ENCODE results near the gene DUS3L.

Gene DUS3L

GRCh38 chr19:5773276-5773675 is 17.7 kb downstream of the DUS3L start:
- TF ChIP-seq USF1 (IDR thresholded peaks at IDR 0.05): no peak
- no peak for TF ChIP-seq REST (IDR thresholded peaks at IDR 0.05; ENCODE audit: low read depth)
- no peak for TF ChIP-seq TEAD4 (IDR thresholded peaks at IDR 0.05)
- no peak for TF ChIP-seq MAX (IDR thresholded peaks at IDR 0.05)
- TF ChIP-seq TCF12 (IDR thresholded peaks at IDR 0.05; ENCODE audit: low read depth): no peak
- TF ChIP-seq CREB1 (IDR thresholded peaks at IDR 0.05; ENCODE audit: low read depth): no peak
- TF ChIP-seq YY1 (IDR thresholded peaks at IDR 0.05; ENCODE audit: low read depth): no peak
- no peak for TF ChIP-seq NFIC (IDR thresholded peaks at IDR 0.05)
- TF ChIP-seq CEBPB (IDR thresholded peaks at IDR 0.05): no peak
- no peak for TF ChIP-seq EGR1 (IDR thresholded peaks at IDR 0.05)
- TF ChIP-seq FOXM1 (IDR thresholded peaks at IDR 0.05; ENCODE audit: borderline replicate concordance, low read depth): no peak
- TF ChIP-seq EP300 (IDR thresholded peaks at IDR 0.05; ENCODE audit: borderline replicate concordance): no peak
- no peak for TF ChIP-seq ZBTB7A (IDR thresholded peaks at IDR 0.05; ENCODE audit: low read depth)

- TF ChIP-seq REST (IDR thresholded peaks at IDR 0.05; ENCODE audit: low read depth) (no peak), EGR1 (IDR thresholded peaks at IDR 0.05) (no peak), ZBTB7A (IDR thresholded peaks at IDR 0.05; ENCODE audit: low read depth) (no peak), MAX (IDR thresholded peaks at IDR 0.05) (no peak), CEBPB (IDR thresholded peaks at IDR 0.05) (no peak), TAF1 (IDR thresholded peaks at IDR 0.05; ENCODE audit: low read depth) (no peak), CREB1 (IDR thresholded peaks at IDR 0.05; ENCODE audit: low read depth) (no peak), RAD21 (IDR thresholded peaks at IDR 0.05; ENCODE audit: low read depth) (no peak), TEAD4 (IDR thresholded peaks at IDR 0.05) (no peak), EP300 (IDR thresholded peaks at IDR 0.05; ENCODE audit: borderline replicate concordance) (no peak), NFIC (IDR thresholded peaks at IDR 0.05) (no peak)
Measured at GRCh38 chr19:5772416-5772815, 18.5 kb downstream of the DUS3L start.

- TF ChIP-seq EP300 (IDR thresholded peaks at IDR 0.05; ENCODE audit: borderline replicate concordance) (no peak), ZBTB7A (IDR thresholded peaks at IDR 0.05; ENCODE audit: low read depth) (no peak), CEBPB (IDR thresholded peaks at IDR 0.05) (no peak), YY1 (IDR thresholded peaks at IDR 0.05; ENCODE audit: low read depth) (no peak), TEAD4 (IDR thresholded peaks at IDR 0.05) (no peak), TCF12 (IDR thresholded peaks at IDR 0.05; ENCODE audit: low read depth) (no peak), MAX (IDR thresholded peaks at IDR 0.05) (no peak), REST (IDR thresholded peaks at IDR 0.05; ENCODE audit: low read depth) (no peak), NFIC (IDR thresholded peaks at IDR 0.05) (no peak), USF1 (IDR thresholded peaks at IDR 0.05) (no peak), FOXM1 (IDR thresholded peaks at IDR 0.05; ENCODE audit: borderline replicate concordance, low read depth) (no peak)
Measured at GRCh38 chr19:5767949-5768348, 23.0 kb downstream of the DUS3L start.

- TF ChIP-seq RAD21 (IDR thresholded peaks at IDR 0.05; ENCODE audit: low read depth): no peak
- no peak for TF ChIP-seq MAX (IDR thresholded peaks at IDR 0.05)
- TF ChIP-seq EGR1 (IDR thresholded peaks at IDR 0.05): no peak
- TF ChIP-seq REST (IDR thresholded peaks at IDR 0.05; ENCODE audit: low read depth): no peak
- TF ChIP-seq YY1 (IDR thresholded peaks at IDR 0.05; ENCODE audit: low read depth): no peak
- TF ChIP-seq CEBPB (IDR thresholded peaks at IDR 0.05): no peak
- no peak for TF ChIP-seq TCF12 (IDR thresholded peaks at IDR 0.05; ENCODE audit: low read depth)
- TF ChIP-seq TEAD4 (IDR thresholded peaks at IDR 0.05): no peak
- TF ChIP-seq ZBTB7A (IDR thresholded peaks at IDR 0.05; ENCODE audit: low read depth): no peak
- TF ChIP-seq TAF1 (IDR thresholded peaks at IDR 0.05; ENCODE audit: low read depth): no peak
- TF ChIP-seq NFIC (IDR thresholded peaks at IDR 0.05): no peak
- TF ChIP-seq FOXM1 (IDR thresholded peaks at IDR 0.05; ENCODE audit: borderline replicate concordance, low read depth): no peak
- TF ChIP-seq CREB1 (IDR thresholded peaks at IDR 0.05; ENCODE audit: low read depth): no peak
- no peak for TF ChIP-seq USF1 (IDR thresholded peaks at IDR 0.05)
- no peak for TF ChIP-seq EP300 (IDR thresholded peaks at IDR 0.05; ENCODE audit: borderline replicate concordance)
Measured at GRCh38 chr19:5765220-5765619, 25.7 kb downstream of the DUS3L start.

Data from Ishikawa (cell line).